Gastrocnemius medialis (tissue), 4 donors: ENCODE data around the gene NOX5.

ENCODE experiments used
- CTCF ChIP-seq, 5 experiments: fragments of 450-650 bp in 3 of 5; fragments of 200-600 bp in 2 of 5; sonication (generic) in 2 of 5; IDR thresholded peaks in 4 of 5; conservative IDR thresholded peaks in 1 of 5; 1 replicate in 4 of 5; 2 replicates in 1 of 5; pipeline ENCODE4 v1.5.1; 2016 to 2019; ENCODE audit warnings: antibody characterized with exemption in 5 of 5, mild to moderate bottlenecking in 3 of 5, moderate library complexity in 3 of 5
- POLR2A ChIP-seq, 2 donors: fragments of 450-650 bp; IDR thresholded peaks; one replicate each; pipeline ENCODE4 v1.6.1; 2017; ENCODE audit warnings: antibody characterized with exemption in 2 of 2, mild to moderate bottlenecking in 2 of 2, moderate library complexity in 2 of 2

GRCh38 chr15:68990231-68990991, 24.1 kb upstream of the NOX5 start:
- TF ChIP-seq CTCF (IDR thresholded peaks at IDR 0.05 in 4 of 5, conservative IDR thresholded peaks at IDR 0.05 in 1 of 5) (no peak), POLR2A (IDR thresholded peaks at IDR 0.05) (no peak)
